SH-SY5Y (cell line): ENCODE measurements around the gene AMPH.

ENCODE experiments used
- GATA2 ChIP-seq: IDR thresholded peaks from 2 replicates; pipeline ENCODE4 v1.6.1; 2011; ENCODE audit warnings: mild to moderate bottlenecking, low read depth, low read length
- GATA3 ChIP-seq: IDR thresholded peaks from 2 replicates; pipeline ENCODE4 v1.6.1; 2011; ENCODE audit warnings: low read depth, mild to moderate bottlenecking, low read length, moderate library complexity

DNA sequence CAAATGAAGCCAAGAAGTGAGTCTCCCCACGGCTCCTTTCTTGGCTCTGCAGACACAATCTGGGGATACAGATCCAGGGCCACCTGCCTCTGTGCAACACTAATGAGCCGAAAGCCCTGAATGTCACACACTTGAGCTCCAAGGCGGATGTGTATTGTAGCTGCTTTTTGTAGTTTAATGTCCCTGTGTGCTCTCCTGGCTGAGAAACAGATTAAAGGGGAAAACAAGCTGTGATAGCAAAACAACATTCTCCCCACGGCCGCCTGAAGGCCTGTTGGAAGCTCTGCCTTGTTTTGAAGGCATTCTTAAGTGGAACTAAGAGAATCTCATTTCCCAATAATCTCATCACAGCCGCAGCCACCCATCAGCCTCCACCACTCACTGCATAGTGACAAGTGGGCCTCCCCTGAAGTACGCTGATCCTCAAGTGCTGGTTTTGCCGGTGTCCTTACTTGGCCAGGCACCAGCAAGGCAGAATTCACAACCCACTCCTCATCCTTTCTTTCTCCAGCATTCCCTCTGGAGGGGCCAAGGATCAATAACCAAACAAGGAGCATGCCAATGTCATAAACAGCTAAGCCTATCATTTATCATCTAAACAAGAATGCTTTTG is 44.4 kb upstream of the AMPH start:
- no peak for TF ChIP-seq GATA2
- TF ChIP-seq GATA3, result no peak
